Measurements from ENCODE around the gene TSPAN9. TPM values are rescaled to one million over a fixed set of nuclear protein-coding genes. Genes with fewer than 3 reads are reported as not detected.

TSPAN9 gene
- total and polyA plus RNA-seq, 10 of the 15 experiments (the other 5 are each of a cell fraction or from before 2014, with no cell fraction given): 0.03 to 1.0 (median 0.12) TPM; not detected in 5

- H3K4me1 ChIP-seq (ENCODE audit: control insufficient read depth, insufficient read depth, low read length): peaks cover 5% of the 10 kb centered on the region; the same call in 1 of the 2 replicates
- CTCF ChIA-PET: interaction anchor here (1.0 kb wide), 1 partner anchor 57 kb away, joined by 3 read pairs; no protein-coding TSS in a partner anchor
- DNase-seq (ENCODE audit: low read depth, low spot score) (no peak), ATAC-seq (no peak), FAIRE-seq (no peak)
- no TSS peak for BruUV-seq (replicated peaks)
- H3K79me2 ChIP-seq (ENCODE audit: control insufficient read depth, insufficient read depth, low read length): no peaks in the 10 kb centered on the region
- no peaks in the 10 kb centered on the region for H3K9me3 ChIP-seq (replicated peaks; ENCODE audit: control insufficient read depth, insufficient read depth, low read length)
- H3K4me2 ChIP-seq (ENCODE audit: control insufficient read depth, insufficient read depth): no peak overlapping the region
- intact Hi-C loops (cut with micrococcal nuclease; ENCODE audit: unreplicated experiment) (no loop called here), in situ Hi-C loops (cut with MboI) (no loop called here)
- 44% methylated on average over 14 of the region's 14 CpGs for WGBS (ENCODE audit: insufficient coverage, insufficient replicate concordance, low lambda C conversion rate, missing lambda C conversion rate)
- no peak overlapping the region for H3K9ac ChIP-seq (ENCODE audit: control insufficient read depth, insufficient read depth, low read length)
- H2AFZ ChIP-seq (ENCODE audit: control insufficient read depth, low read depth, low read length): no peak overlapping the region
- H3K4me3 ChIP-seq: no peak overlapping the region
- SMC1A ChIA-PET (ENCODE audit: uncharacterized antibody, unreplicated experiment): no interaction called here
- POLR2A ChIA-PET: no interaction called here
- TF ChIP-seq MEF2A (IDR thresholded peaks at IDR 0.05; ENCODE audit: insufficient read depth, low read depth, low read length) (no peak), FOXM1 (IDR thresholded peaks at IDR 0.05; ENCODE audit: low read depth, low read length) (no peak), TCF12 (IDR thresholded peaks at IDR 0.05; ENCODE audit: low read depth, low read length) (no peak), BHLHE40 (IDR thresholded peaks at IDR 0.05; ENCODE audit: borderline replicate concordance in 1 of 2, low read depth in 2 of 2, low read length in 1 of 2) (no peak), MYB (IDR thresholded peaks at IDR 0.05; ENCODE audit: borderline replicate concordance, low read depth, low read length) (no peak), KDM1A (IDR thresholded peaks at IDR 0.05; ENCODE audit: borderline replicate concordance) (no peak), WRNIP1 (IDR thresholded peaks at IDR 0.05; ENCODE audit: borderline replicate concordance, low read depth, low read length) (no peak), SMAD1 (IDR thresholded peaks at IDR 0.05; ENCODE audit: low read depth, partially characterized antibody) (no peak), KLF5 (IDR thresholded peaks at IDR 0.05; ENCODE audit: partially characterized antibody) (no peak), CBFB (IDR thresholded peaks at IDR 0.05; ENCODE audit: low read depth) (no peak), STAT1 (conservative IDR thresholded peaks at IDR 0.05) (no peak)
- TF ChIP-seq, protein P1, sequence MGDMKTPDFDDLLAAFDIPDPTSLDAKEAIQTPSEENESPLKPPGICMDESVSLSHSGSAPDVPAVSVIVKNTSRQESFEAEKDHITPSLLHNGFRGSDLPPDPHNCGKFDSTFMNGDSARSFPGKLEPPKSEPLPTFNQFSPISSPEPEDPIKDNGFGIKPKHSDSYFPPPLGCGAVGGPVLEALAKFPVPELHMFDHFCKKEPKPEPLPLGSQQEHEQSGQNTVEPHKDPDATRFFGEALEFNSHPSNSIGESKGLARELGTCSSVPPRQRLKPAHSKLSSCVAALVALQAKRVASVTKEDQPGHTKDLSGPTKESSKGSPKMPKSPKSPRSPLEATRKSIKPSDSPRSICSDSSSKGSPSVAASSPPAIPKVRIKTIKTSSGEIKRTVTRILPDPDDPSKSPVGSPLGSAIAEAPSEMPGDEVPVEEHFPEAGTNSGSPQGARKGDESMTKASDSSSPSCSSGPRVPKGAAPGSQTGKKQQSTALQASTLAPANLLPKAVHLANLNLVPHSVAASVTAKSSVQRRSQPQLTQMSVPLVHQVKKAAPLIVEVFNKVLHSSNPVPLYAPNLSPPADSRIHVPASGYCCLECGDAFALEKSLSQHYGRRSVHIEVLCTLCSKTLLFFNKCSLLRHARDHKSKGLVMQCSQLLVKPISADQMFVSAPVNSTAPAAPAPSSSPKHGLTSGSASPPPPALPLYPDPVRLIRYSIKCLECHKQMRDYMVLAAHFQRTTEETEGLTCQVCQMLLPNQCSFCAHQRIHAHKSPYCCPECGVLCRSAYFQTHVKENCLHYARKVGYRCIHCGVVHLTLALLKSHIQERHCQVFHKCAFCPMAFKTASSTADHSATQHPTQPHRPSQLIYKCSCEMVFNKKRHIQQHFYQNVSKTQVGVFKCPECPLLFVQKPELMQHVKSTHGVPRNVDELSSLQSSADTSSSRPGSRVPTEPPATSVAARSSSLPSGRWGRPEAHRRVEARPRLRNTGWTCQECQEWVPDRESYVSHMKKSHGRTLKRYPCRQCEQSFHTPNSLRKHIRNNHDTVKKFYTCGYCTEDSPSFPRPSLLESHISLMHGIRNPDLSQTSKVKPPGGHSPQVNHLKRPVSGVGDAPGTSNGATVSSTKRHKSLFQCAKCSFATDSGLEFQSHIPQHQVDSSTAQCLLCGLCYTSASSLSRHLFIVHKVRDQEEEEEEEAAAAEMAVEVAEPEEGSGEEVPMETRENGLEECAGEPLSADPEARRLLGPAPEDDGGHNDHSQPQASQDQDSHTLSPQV (IDR thresholded peaks at IDR 0.05): no peak
- TF ChIP-seq, protein P2, sequence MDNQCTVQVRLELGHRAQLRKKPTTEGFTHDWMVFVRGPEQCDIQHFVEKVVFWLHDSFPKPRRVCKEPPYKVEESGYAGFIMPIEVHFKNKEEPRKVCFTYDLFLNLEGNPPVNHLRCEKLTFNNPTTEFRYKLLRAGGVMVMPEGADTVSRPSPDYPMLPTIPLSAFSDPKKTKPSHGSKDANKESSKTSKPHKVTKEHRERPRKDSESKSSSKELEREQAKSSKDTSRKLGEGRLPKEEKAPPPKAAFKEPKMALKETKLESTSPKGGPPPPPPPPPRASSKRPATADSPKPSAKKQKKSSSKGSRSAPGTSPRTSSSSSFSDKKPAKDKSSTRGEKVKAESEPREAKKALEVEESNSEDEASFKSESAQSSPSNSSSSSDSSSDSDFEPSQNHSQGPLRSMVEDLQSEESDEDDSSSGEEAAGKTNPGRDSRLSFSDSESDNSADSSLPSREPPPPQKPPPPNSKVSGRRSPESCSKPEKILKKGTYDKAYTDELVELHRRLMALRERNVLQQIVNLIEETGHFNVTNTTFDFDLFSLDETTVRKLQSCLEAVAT (IDR thresholded peaks at IDR 0.05): no peak
- TF ChIP-seq, protein P3, sequence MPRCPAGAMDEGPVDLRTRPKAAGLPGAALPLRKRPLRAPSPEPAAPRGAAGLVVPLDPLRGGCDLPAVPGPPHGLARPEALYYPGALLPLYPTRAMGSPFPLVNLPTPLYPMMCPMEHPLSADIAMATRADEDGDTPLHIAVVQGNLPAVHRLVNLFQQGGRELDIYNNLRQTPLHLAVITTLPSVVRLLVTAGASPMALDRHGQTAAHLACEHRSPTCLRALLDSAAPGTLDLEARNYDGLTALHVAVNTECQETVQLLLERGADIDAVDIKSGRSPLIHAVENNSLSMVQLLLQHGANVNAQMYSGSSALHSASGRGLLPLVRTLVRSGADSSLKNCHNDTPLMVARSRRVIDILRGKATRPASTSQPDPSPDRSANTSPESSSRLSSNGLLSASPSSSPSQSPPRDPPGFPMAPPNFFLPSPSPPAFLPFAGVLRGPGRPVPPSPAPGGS (IDR thresholded peaks at IDR 0.05; ENCODE audit: borderline replicate concordance, insufficient read depth, low read depth, low read length, poor library complexity, severe bottlenecking): no peak
- no peaks in the 10 kb centered on the region for H3K36me3 ChIP-seq (ENCODE audit: control insufficient read depth in 2 of 2, insufficient read depth in 2 of 2, low read length in 1 of 2)
- H3K27ac ChIP-seq (ENCODE audit: control insufficient read depth, insufficient read depth): no peak overlapping the region
- H3K27me3 ChIP-seq (replicated peaks in 1 of 2; ENCODE audit: control insufficient read depth in 2 of 2, insufficient read depth in 2 of 2, low read length in 1 of 2): peaks cover 3 to 4% of the 10 kb centered on the region in 2 experiments
- no peaks in the 10 kb centered on the region for H4K20me1 ChIP-seq (ENCODE audit: control insufficient read depth, insufficient read depth)
- RAD21 ChIA-PET (ENCODE audit: unreplicated experiment): no interaction called here
These were observed 166.4 kb downstream of the TSPAN9 start for GRCh38 chr12:3243376-3244084.
